ENCODE data around the gene HLA-DQB1.

Gene HLA-DQB1

DNA sequence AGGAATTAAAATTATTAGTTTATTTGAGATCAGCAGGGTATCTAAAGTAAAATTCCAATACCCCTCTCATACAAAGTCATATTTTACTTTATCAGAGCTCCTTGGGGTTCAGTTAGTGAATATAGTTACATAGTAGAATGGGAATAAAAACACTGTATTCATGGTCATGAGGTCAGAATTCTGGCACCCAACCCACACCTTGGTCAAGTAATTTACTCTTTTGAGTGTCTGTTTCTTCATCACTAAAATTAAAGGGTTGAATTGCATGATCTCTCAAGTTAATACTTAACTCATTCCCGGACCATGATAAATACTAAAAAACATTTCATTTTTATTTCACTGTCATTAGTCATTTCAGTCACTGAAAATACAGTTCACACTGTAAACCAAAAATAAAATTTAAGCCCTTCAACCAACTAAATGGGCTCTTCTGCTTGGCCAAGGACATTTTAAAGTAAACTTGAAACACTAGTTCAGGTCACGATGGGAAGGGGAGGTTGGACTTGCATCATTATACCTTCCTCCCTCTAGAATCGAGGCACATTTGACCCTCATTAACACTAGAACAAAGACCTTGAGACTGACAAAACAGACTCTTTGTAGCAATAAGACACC lies 55.7 kb downstream of the HLA-DQB1 start:
- no peaks in the 10 kb centered on the region for H3K36me3 ChIP-seq (ENCODE audit: control insufficient read depth in 2 of 2, insufficient read depth in 2 of 2, low read length in 2 of 2)
- H3K9ac ChIP-seq (ENCODE audit: low read length in 2 of 2): no peak overlapping the region
- H3K9me3 ChIP-seq (ENCODE audit: control insufficient read depth in 2 of 2, low read length in 2 of 2): no peaks in the 10 kb centered on the region
- H3K27me3 ChIP-seq (ENCODE audit: control insufficient read depth in 1 of 2, insufficient read depth in 2 of 2, low read length in 2 of 2): no peaks in the 10 kb centered on the region
- H3K27ac ChIP-seq (ENCODE audit: low read length): no peak overlapping the region
- H3K4me1 ChIP-seq (ENCODE audit: control insufficient read depth, insufficient read depth, low read length): no peaks in the 10 kb centered on the region
- H3K4me3 ChIP-seq (ENCODE audit: low read length in 2 of 2): no peak overlapping the region

DNA sequence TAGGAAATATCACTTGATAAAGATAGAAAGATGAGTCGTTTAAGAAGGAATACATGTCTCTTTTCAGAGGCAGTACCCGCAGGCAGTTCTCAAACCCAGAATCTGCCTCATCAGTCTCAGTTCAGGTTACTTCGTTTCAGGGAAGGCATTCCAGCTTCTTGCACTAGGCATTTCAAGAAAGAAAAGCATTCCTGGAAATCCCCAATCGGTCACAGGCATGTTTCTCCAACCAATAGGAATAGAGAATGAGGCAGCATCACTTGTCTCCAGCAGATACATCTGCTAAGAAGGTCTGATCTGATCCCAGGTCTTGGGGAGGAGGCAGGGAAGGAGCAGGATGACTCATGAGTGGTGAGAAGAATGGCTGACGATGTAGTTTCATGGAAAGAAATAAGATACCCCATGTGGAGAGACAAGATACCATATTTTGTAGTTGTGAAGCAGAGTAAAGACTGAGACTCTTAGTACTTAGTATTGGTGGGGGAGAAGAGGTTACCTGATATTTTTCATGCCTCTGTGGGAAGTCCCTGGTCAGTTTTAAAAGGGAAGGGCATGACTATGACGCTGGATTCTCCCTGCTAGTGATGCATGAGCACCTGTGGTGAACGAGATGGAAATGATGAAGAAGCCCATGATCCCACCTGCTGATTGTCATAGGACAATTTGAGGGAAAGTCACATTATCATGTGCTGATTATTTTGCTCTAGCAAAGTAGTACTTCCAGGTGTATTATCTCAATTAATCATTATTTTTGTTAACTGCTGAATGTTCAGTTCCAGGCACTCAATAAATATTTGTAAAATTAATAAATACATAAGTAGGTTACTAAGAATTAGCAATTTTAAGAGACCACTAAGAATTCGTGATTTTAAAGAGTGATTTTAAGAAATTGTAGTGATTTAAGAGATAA lies 56.5 kb downstream of the HLA-DQB1 start:
- H3K36me3 ChIP-seq (ENCODE audit: control insufficient read depth in 2 of 2, insufficient read depth in 2 of 2, low read length in 2 of 2): no peaks in the 10 kb centered on the region
- no peak overlapping the region for H3K4me3 ChIP-seq (ENCODE audit: low read length in 2 of 2)
- H3K27ac ChIP-seq (ENCODE audit: low read length): no peak overlapping the region
- no peaks in the 10 kb centered on the region for H3K4me1 ChIP-seq (ENCODE audit: control insufficient read depth, insufficient read depth, low read length)
- no peaks in the 10 kb centered on the region for H3K9me3 ChIP-seq (ENCODE audit: control insufficient read depth in 2 of 2, low read length in 2 of 2)
- H3K27me3 ChIP-seq (ENCODE audit: control insufficient read depth in 1 of 2, insufficient read depth in 2 of 2, low read length in 2 of 2): no peaks in the 10 kb centered on the region
- no peak overlapping the region for H3K9ac ChIP-seq (ENCODE audit: low read length in 2 of 2)

All from stomach smooth muscle (tissue), 2 donors.